T-helper 2 cell treated with Interferon-gamma antibody and Interleukin-4, amounts not matched to agents 5 μg/mL and 100 μg/mL, for 36 hours (primary cell): ENCODE measurements around the gene HOXC9.

Source experiments
- DNase-seq: peaks from one replicate; pipeline ENCODE4 v3.0.0; 2021; ENCODE audit warnings: low spot score
- H3K27ac Mint-ChIP-seq: one replicate; pipeline ENCODE4 v1.8.0; 2021; ENCODE audit warnings: mild to moderate bottlenecking, mixed read lengths
- H3K27me3 Mint-ChIP-seq: one replicate; pipeline ENCODE4 v1.8.0; 2021; ENCODE audit warnings: low read depth, mixed read lengths
- H3K36me3 Mint-ChIP-seq: one replicate; pipeline ENCODE4 v1.8.0; 2021; ENCODE audit warnings: low read depth, mixed read lengths
- H3K4me1 Mint-ChIP-seq: one replicate; pipeline ENCODE4 v1.8.0; 2021; ENCODE audit warnings: low read depth, mixed read lengths
- H3K4me3 Mint-ChIP-seq: one replicate; pipeline ENCODE4 v1.8.0; 2022; ENCODE audit warnings: mild to moderate bottlenecking, moderate library complexity, mixed read lengths
- H3K9me3 Mint-ChIP-seq: one replicate; pipeline ENCODE4 v1.8.0; 2021; ENCODE audit warnings: mixed read lengths

Gene HOXC9

DNA sequence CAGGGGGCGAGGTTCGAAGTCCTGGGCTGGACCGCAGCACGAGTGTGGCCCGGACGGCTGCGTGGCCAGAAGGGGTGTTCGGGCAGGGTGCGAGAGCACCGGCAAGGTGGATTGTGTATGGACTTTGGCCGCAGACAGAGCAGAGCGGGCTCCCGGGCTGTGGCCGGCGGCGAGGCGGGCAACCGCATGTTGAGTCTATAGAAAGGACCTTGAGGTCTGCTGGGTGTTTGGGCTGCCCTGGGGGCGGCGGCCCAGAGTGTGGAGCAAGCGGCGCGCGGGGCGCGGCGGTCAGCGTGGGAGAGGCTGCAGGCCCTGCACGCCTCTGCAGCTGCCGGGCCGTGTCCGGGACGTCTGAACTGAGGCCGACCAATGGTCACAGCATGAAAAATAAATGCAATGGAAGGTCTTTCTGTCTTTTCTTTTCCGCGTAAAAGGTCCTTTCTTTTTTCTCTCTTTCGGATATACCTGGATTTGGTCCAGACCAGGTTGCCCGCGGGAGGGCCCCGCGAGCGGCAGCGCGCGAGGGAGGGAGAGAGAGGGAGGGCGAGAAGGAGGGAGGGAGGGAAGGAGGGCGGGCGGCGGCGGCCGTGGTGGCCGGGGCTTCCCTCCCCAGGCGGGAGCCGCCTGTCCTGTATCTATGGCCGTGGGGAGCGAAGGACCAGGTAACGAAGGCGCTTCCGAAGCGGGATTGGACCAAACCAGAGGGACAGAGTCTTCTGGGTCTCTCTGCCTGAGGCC is 5.5 kb upstream of the HOXC9 start:
- Mint-ChIP-seq H3K27me3 (peaks cover 92% of the 10 kb centered on the region), H3K4me3 (peak overlapping the region; percentile 26), H3K36me3 (no peaks in the 10 kb centered on the region), H3K4me1 (peaks cover 23% of the 10 kb centered on the region), H3K9me3 (no peaks in the 10 kb centered on the region), H3K27ac (no peak overlapping the region)
- DNase-seq: no peak

DNA sequence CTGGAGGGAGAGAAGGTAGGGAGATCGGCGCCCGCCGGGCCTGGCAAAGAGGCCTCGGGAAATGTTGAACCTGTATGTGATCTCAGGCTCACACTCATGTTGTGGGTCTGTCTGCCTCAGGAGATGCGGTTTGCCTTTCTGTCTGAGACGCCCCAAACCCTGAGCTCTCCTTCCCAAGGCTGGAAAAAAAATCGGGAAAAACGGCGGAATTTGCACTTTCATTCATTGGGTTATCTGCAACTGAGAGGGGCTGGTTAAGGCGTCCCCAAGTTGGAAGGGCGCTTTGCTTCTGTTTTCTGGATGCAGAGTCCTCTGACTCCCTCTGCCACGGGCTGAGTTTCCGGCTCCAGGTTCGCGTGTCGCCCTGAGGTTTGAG is 5.0 kb upstream of the HOXC9 start:
- H3K36me3 Mint-ChIP-seq: no peaks in the 10 kb centered on the region
- no peaks in the 10 kb centered on the region for H3K9me3 Mint-ChIP-seq
- DNase-seq: no peak
- H3K27ac Mint-ChIP-seq: no peak overlapping the region
- H3K4me1 Mint-ChIP-seq: peaks cover 19% of the 10 kb centered on the region
- peaks cover 92% of the 10 kb centered on the region for H3K27me3 Mint-ChIP-seq
- peak overlapping the region; percentile 26 for H3K4me3 Mint-ChIP-seq

DNA sequence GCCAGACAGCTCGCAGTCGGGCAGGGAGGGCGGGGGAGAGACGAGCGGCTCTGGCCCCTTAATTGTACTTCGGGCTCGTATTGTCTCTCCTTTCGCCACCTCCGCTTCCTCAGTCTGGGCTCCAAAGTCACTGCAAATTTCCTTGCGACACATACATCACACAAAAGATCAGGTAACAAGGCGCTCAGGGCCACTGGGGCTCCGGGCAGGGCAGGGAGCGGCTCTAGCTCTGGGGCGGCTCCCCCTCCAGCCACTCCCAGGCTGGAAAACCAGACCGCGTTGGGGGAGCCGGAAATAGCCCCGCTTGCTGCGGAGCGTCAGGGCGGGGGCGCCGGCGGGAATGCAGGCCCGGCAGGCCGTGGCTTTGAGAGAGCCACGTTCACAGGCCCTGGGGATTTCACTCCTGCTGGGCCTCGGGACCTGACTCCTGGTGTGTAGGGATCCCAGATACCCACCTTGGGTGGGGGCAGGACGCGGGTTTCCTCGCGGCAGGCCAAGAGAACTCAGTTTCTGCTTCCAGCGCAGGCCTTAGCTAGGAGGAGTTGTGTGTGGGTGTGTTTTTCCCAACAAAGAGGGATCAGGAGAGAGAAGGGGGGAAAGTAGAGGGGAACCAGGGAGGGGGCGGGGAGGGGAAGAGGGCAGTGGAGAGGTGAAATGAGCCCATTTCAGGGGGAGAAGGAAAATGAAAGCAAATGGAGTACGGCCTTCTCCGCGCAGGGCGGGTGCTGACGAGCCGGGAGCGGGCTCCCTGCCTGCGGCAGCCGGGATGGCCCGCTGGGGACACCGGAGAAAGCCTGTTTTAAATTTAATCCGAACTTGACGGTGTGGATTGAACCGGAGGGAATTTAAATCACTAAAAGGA is 4.4 kb upstream of the HOXC9 start:
- H3K36me3 Mint-ChIP-seq: no peaks in the 10 kb centered on the region
- peaks cover 90% of the 10 kb centered on the region for H3K27me3 Mint-ChIP-seq
- no peaks in the 10 kb centered on the region for H3K9me3 Mint-ChIP-seq
- DNase-seq: no peak
- peak overlapping the region; percentile 31 for H3K27ac Mint-ChIP-seq
- peaks cover 14% of the 10 kb centered on the region for H3K4me1 Mint-ChIP-seq
- peak overlapping the region; percentile 77 for H3K4me3 Mint-ChIP-seq

DNA sequence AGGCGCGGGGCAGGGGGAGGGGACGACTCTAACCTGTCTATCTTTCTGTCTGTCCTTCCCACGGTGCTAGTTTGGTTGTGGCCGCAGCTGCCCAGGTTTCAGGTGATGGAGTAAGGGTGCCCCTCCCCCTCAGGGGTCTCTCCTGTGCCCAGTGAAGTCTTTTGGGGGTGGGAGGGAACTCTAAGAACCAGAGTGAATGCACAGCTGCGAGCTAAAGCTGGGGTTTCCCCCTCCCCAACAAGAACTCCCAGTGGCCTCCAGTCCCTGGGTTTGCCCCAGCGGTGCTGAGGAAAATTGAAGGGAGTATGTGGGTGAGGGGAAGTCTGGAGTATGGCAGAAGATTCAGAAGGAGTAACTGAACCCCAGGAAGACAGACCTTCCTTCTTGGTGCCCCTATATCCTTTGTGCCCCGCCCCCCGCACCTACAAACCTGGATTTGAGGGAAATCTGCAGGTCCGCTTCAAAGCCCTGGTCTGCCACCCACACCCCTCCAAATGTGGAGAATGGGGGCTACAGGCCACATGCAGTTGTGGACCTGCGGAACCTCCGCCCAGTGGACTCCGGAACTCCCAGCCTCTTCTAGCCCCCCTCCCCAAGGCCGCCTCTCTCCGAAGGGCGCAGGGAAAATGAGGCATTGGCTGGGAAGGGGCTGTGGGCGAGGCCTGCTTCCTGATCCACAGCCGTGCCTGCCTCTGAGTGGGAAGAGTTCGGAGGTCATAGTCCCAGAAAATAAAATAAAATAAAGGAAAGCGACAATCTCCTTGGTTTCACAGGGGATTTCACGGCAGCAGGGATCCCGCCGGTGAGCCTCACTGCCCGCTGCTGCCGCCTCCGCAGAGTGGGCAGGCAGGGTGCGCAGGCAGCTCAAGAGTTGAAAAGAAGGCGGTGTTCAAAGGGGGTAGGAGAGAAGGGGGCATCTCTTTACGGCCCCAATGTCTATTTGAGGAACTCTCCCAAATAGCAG is 3.4 kb upstream of the HOXC9 start:
- no peak overlapping the region for H3K27ac Mint-ChIP-seq
- peaks cover 92% of the 10 kb centered on the region for H3K27me3 Mint-ChIP-seq
- peak overlapping the region; percentile 77 for H3K4me3 Mint-ChIP-seq
- H3K4me1 Mint-ChIP-seq: peaks cover 14% of the 10 kb centered on the region
- no peaks in the 10 kb centered on the region for H3K36me3 Mint-ChIP-seq
- no peaks in the 10 kb centered on the region for H3K9me3 Mint-ChIP-seq
- no peak for DNase-seq

DNA sequence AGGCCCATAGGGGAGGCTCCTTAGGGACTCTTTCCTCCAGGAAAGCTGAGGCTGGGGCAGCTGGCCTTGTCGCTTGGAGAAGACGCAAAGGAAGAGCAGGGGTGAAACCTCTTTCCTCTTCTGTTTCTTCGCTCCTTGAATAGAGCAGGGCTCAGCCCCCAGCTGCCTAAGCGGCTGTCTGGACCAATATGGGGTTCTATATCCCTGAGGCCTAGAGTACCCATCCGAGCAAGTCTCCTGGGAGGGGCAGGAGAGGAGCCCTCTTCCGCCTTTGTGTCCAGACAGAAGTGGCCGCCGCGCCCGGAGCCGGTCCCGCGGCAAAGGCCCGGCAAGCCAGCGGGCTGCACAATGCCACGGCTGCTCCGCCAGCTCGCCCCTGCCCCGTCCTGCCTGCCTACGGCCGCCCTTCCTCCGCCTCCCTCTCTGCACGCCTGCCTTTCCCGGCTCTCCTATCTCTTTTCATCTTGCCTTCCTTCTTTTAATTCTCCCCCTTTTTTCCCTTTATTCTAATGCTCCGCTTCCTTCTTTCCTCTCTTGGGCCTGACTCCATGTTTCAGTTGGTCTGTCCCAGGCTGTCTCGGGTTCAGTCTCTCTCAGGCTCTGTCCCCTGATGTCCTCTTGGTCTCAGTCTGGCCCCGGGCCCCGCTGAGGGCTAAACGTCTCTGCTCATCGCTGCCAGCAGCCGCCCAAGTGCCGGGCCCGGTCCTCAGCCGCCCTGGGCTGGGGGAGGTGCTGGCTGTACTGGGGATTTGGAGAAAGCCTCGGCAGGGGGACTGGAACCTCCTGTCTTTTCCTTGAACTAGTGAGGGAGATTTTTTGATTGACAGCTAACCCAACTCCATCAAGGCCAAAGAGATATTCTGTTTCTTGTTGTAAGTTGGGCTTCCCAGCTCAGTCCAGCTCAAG is 2.5 kb upstream of the HOXC9 start:
- Mint-ChIP-seq H3K36me3 (no peaks in the 10 kb centered on the region), H3K27ac (peak overlapping the region; percentile 16), H3K4me3 (no peak overlapping the region)

DNA sequence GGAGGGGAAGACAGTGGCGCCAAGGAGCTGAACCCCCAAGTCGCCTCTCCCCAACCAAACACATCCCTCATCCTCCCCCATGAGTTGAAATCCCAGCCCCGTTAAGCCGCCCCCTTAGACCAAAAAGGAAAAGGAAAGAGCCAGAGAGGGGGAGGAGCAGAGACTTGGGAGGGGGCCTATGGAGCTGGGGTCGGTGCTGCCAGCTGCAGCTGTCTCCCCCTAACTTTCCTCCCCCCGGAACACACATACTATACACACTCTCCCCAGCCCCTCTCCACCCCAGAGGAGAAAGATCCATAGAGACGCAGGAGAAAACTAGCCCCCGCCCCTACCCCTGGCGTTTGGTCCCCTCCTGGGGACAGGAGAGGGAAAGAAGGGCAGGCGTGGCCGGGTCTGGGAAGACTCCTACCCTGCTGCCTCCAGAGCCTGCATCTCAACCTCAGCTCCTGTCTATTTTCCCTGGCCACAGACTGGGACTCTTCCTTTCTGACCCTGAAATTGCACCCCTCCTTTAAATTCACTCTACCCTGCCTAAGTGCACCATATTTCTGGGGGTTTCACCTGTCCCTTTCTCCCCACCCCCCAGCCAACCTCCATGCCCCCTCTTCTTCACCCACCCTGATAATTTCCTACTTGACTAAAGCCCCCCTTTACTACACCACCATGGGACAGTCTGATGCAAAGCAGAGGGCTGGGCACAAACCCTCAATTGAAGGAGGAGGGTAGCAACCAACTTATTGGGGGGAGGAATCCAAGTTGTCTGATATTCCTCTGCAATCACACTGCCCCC is 1.7 kb upstream of the HOXC9 start:
- no peaks in the 10 kb centered on the region for H3K9me3 Mint-ChIP-seq
- H3K27me3 Mint-ChIP-seq: peaks cover 92% of the 10 kb centered on the region
- peaks cover 15% of the 10 kb centered on the region for H3K4me1 Mint-ChIP-seq
- no peak for DNase-seq
- no peaks in the 10 kb centered on the region for H3K36me3 Mint-ChIP-seq
- H3K4me3 Mint-ChIP-seq: no peak overlapping the region
- H3K27ac Mint-ChIP-seq: no peak overlapping the region

More for the DNA sequence above, 2.5 kb upstream of the HOXC9 start:
- H3K27me3 Mint-ChIP-seq: peaks cover 92% of the 10 kb centered on the region
- H3K9me3 Mint-ChIP-seq: no peaks in the 10 kb centered on the region
- peaks cover 14% of the 10 kb centered on the region for H3K4me1 Mint-ChIP-seq
- no peak for DNase-seq

DNA sequence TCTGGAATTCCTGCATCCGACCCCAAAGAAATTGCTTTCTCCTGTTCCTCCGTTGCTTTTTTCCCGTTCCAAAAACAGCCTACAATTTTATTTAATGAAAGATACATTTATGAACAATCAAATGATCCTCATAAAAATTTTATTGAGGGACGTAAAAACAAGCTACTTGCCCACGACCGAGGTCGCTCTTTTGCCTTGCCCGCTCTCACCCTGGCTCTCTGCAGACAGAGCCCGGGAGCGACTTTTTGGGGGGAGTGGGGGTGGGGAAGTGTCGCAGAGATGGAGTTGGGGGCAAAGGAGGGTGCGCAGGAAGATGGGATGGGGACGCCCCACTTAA is 1.1 kb upstream of the HOXC9 start:
- Mint-ChIP-seq H3K36me3 (no peaks in the 10 kb centered on the region), H3K4me3 (no peak overlapping the region), H3K9me3 (no peaks in the 10 kb centered on the region), H3K27me3 (peaks cover 92% of the 10 kb centered on the region), H3K4me1 (peaks cover 14% of the 10 kb centered on the region), H3K27ac (no peak overlapping the region)
- DNase-seq: no peak

DNA sequence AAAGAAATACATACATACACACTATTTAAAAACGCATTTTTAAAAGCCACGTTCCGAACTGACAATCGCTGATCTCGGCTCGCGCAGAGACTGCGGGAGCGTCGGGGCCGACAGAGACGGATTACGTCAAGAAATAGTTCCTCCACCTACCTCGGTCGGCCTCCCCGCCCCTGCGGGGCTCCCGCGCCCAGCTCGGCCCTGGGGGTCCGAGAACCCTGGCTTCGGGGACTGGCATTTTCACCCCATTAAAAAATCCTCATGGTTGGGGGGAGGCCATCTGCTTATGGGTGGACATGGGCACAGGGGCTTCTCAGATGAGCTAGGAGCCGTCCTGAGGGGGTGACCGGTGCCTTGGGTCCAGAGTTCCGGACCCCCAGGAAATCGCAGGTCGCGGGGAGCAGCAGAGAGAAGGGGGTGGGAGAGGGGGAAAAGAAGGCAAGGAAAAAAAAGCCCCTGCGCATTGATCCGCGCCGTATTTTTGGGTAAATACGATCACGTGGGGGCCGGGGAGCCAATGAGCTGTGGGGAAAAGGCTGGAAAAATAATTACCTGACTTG is 324 bp upstream of the HOXC9 start:
- Mint-ChIP-seq H3K4me1 (peaks cover 11% of the 10 kb centered on the region), H3K36me3 (no peaks in the 10 kb centered on the region)
- no peak for DNase-seq

DNA sequence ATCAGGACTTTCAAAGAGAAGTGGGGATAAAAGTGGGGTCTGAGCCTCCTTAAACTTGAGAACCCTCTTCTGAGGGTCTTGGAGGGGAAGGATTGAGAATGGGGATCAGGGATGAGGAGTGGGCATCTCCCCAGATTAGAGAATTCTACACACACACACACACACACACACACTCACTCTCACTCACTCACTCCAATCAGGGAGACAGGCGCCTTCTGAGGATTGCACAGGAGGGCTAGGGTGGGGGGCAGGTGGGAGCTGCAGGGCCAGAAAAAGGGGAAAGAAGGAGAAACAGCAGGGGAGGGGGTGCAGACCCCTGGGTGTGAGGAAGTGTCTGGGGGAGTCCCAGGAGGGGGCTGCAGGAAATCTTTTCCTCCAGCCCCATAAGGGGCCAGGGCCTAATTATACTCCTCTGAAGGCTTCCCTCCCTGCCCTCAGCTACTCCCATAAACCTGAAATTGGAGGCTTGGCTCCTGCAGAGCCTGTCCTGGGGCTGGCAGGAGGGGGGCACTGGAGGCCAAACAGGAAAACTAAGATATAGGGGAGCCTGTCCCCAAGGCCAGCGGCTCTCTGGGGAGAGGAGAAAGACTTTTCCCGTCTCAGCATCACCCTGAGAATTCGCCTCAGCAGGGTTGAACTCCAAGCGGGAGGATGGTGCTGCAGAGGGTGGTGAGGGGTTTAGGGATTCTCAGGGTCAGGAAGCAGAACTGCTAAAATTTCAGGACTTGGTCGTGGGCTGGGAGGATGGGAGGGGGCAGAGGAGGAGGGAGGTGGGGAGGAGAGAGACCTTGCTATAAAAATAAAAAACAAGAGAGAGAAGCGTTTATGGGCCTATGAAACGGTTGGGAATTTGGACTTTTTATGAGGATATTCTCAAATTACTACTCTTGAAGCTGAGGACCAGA is 1.6 kb downstream of the HOXC9 start:
- no peak overlapping the region for H3K4me3 Mint-ChIP-seq
- H3K27me3 Mint-ChIP-seq: peaks cover 96% of the 10 kb centered on the region
- no peak for DNase-seq
- H3K36me3 Mint-ChIP-seq: no peaks in the 10 kb centered on the region
- no peak overlapping the region for H3K27ac Mint-ChIP-seq
- peaks cover 17% of the 10 kb centered on the region for H3K4me1 Mint-ChIP-seq
- no peaks in the 10 kb centered on the region for H3K9me3 Mint-ChIP-seq

More for the DNA sequence above, 324 bp upstream of the HOXC9 start:
- Mint-ChIP-seq H3K4me3 (peak overlapping the region; percentile 9), H3K27me3 (peaks cover 94% of the 10 kb centered on the region), H3K9me3 (no peaks in the 10 kb centered on the region), H3K27ac (peak overlapping the region; percentile 55)

DNA sequence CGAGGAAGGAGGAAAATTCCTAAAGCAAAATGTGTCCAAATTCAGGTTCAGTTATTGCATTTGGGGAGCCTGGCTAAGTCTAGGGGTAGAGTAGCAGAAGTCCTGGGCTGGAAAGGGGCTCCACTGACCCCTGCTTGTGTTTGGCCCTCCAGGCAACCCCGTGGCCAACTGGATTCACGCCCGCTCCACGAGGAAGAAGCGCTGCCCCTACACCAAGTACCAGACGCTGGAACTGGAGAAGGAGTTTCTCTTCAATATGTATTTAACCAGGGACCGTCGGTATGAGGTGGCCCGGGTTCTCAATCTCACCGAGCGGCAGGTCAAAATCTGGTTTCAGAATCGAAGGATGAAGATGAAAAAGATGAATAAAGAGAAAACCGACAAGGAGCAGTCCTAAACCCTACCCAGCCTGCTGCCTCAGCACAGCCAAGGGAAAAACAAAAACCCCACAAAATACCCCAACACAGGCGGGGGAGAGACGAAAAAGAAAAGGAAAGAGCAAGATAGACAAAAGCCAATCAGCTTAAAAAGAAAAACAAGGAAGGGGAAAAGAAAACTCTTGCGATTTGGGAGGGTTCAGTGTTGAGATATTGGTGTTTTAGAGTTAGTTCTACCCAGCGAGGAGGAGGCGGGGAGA is 2.4 kb downstream of the HOXC9 start:
- Mint-ChIP-seq H3K36me3 (no peaks in the 10 kb centered on the region), H3K9me3 (no peaks in the 10 kb centered on the region), H3K27me3 (peaks cover 98% of the 10 kb centered on the region), H3K4me1 (peaks cover 17% of the 10 kb centered on the region), H3K27ac (no peak overlapping the region), H3K4me3 (no peak overlapping the region)
- no peak for DNase-seq

DNA sequence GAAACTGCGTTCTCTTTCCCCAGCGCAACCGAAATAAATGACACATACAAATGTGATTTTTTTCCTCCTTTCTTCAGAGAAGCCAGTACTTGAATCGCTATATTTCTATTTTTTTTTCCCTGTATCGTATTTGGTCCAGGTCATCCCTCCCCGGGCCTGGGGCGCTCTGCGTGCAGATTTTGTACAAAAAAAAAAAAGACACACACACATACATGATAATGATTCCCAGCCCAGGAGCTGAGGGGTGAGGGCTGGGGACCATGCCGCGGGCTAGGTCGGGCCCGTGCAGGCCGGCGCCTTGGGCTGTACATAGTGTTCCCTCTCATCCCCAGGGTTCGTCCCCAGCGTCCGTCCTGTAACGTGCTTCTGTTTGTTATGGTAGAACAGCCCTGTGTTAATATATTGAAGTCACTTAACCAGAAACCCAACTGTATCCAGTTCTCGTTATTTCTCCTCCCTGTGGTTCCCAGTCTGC is 3.0 kb downstream of the HOXC9 start:
- Mint-ChIP-seq H3K27me3 (peaks cover 98% of the 10 kb centered on the region), H3K4me3 (no peak overlapping the region), H3K9me3 (no peaks in the 10 kb centered on the region), H3K36me3 (no peaks in the 10 kb centered on the region), H3K4me1 (peaks cover 14% of the 10 kb centered on the region), H3K27ac (no peak overlapping the region)
- no peak for DNase-seq
